GM15510 (cell line): Measurements from ENCODE around the gene SSNA1.

Experiments used
- POLR2A ChIP-seq: IDR thresholded peaks from 3 replicates; pipeline ENCODE4 v1.6.1; 2011; ENCODE audit warnings: borderline replicate concordance; ENCODE audit not compliant: insufficient read length; ENCODE audit errors: extremely low read depth

Gene SSNA1

DNA sequence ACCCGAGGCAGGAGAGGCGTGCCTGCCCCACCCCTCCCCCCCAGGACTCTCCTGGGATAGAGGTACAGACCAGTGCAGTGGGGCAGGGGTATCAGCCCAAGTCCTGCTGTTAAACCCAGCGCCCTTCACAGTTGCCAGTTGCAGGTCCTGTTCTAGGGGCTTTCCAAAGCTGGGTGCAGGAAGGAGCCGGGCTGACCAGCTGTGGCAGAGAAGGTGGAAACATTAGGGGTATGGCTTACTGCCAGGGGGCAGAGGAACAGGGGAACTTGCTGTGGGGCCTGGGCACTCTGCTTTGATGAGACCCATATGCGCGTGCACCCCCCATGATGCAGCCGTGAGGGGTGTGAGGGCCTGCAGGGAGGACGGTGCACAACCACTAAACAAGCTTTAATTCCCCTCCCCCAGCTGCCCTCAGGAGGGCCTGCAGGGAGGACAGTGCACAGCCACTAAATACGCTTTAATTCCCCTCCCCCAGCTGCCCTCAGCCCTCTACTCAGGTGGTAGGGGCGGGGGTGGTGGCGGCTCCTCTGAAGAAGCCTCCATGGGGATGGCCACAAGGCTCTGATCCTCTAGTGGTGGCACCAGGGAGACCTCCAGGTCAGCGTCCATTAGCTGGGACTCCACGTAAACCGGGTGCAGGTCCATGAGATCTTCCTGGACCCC, 17.9 kb upstream of the SSNA1 start:
- TF ChIP-seq POLR2A: no peak

DNA sequence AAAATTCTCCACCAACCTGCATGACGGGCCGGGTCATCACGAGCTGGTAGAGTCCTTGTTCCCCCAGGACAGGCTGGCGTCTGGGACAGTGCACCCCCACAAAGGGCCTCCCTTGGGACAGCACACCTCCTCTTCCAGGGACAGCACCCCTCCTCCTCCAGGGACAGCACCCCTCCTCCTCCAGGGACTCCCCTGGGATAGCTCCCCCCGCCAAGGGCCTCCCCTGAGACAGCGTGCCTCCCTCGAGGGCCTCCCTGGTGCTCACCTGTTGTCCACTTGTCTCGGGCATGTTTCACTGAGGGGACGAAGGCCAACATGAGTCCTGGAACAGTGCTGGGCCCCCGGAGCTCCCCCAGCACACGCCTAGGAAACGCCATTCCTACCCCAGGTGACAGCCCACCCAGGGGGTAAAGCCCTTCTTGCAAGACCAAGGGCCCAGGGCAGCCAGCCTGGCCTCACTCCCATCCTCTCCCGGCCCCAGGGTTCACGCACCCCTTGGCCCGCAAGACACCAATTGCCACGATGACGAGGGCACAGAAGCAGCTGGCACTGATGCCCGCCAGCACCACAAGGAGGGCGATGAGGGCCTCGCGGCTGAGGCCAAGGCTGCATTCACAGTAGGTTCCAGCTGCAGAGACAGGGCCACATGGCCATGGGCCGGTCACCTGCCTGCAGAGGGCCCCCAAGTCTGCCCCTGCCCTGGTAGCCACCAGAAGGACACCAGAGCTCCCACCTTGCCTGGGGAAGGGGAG, 17.2 kb upstream of the SSNA1 start:
- no peak for TF ChIP-seq POLR2A

DNA sequence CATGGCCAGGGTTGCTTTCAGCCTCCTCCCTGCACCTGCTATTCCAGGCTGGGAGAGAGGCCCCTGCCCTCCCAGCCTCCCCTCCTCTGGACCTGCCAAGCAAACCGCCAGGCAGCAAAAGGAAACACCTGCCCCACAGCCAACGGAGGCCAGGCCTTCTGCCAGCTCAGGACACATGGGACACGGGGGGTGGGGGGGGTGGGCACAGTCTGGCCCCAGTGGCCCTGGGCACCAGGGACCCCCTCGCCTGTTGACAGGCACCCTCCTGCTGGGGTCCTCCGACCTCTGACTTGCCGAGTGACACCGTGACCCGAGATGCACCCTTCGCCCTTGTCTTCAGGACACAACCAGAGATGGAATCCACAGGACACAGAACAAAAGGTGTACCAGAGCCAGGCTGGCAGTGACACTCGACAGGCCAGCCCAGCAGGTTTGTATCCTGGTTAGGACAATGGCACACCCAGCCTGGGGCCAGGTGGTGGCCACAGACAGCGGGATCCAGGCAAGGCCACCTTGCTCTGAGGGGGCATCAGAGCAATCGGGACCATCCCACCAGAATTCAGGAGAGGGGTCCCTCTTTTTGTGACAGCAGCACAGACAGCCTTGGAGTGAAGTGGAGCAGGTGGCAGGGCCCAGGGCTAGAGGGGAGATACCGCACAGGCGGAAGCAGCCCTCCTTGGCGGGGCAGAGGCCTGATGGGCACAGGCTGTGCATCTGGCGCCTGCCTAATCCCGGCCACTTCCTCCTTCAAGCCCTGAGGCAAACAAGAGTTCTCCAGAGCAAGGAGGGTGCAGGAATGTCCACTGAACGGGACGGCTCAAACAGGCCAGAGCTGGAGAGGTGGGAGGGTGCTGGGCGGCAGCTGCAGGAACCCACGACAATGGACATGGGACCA, 15.3 kb upstream of the SSNA1 start:
- no peak for TF ChIP-seq POLR2A

DNA sequence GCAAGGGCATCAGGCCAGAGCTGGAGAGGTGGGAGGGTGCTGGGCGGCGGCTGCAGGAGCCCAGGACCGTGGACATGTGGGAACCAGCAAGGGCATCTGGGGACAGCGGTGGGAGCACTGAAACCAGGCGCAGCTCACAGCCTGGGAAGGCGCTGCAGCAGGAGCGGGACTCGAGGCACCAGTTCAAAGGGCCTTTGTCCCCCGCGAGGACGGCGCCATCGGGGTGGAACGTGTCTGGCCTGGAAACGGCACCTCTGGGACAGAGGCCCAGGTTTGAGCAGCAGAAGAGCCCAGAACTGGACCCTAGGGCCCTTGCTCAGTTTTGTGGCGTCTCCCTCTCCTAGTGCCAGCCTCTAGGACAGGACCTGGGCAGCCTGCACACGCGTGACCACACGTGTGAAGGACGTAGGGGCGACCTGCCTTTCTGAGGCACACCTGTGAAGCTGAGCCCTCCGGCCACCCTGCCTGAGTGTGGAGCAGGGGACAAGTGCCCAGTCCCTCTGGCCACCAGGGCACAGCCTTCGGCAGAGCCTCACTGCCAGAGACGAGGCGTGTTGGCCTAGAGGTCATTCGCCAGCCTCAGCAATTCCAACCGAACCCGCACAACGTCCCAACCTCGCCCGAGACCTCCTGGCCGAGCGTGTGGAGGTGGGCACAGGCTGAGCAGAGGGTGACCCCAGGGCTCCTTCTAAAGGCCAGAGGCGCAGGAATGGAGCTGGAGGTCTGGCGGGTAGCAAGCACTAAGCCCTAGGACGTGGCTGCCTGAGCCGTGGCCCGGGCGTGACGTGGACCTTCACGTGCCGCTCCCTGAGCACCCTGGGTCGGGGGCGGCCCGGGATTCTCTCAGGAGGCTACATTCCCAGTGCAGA, 14.4 kb upstream of the SSNA1 start:
- no peak for TF ChIP-seq POLR2A

DNA sequence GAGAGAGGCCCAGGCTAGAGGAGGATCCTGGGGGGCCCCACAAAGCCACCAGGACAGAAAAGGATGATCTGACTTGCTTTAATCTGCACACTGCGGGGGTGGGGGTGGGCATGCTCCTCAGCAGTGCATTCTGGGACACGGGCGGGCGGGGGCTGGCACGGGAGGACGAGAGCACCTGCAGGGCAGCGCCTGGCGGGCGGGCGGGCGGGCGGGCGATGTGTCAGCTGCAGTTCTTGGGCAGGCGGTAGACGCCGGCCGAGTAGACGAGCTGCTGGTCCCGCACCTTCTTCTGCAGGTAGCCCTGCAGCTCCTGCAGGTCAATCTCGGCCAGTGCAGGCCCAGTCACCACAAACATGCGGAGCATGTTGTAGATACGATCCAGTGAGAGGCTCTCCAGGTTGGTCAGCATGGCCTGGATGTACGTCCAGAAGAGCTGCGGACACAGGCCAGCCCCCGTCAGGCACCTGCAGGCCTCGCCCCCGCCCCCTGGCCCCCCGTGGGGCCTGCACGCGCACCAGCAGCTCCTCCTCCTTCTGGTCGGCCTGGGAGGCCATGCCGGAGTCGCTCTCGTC, 13.7 kb upstream of the SSNA1 start:
- no peak for TF ChIP-seq POLR2A

DNA sequence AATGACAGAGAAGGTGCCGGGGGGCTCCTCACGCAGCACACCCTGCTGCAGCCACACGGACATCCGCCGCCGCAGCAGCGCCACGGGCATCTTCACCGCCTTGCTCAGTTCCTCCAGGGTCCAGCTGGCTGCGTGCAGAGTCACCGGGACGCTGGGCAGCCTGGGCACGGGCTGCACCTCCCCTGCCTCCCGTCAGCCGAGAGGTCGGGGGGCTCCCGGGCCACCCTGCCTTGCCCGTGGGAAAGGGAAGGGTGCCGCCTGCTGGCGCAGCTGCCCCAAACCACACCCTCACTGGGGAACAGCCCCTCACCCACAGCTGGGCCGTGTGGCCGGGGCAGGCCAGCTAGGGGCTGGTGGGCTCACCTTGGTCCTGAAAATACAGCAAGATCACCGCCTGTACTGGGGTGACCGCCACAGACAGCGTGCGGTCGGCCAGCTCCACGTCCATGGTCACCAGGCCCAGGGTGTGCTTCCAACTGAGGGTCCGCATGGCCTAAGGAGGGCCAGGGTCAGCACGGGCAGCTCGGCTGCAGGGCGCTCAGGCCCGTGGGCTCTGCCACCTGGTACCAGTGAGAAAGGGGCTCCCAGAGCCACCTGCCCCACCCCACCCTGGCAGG, 13.0 kb upstream of the SSNA1 start:
- no peak for TF ChIP-seq POLR2A

DNA sequence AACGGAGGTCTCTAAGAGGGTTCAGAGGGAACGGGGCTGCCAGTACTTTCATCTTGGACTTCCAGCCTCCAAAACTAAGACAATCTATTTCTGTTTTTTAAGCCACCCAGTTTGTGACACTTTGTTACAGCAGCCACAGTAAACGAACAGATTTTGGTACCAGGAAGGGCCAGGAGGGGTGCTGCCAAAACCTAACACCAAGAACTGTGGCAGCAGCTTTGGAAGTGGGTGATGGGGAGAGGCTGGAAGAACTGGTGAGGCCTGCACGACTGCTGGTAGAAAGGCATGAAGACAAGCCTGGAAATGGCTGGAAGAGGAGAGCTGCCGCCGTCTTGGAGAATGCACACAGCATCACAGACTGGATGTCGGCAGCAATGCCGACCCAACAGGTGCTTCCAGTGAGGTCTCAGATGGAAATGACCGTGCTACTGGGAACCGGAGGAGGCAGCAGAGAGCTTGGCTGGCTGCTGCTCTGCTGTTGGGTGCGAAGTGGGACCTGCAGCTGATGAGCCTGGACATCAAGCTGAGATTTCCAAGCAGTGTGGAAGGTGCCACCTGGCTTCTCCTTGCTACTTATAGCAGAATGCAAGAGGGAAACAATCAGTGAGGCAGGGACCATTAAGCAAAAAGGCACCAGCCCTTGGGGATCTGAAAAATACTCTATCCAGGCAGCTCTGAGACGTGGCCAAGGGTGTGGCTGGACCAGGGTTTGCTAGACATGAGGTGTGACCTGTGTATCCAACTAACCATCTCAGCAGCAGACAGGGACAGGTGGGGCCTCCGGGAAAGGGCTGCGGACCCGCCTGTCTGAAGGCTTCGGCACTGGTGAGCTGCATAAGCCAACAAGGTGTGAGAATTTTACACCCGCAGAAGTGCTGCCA, 11.9 kb upstream of the SSNA1 start:
- TF ChIP-seq POLR2A: no peak

DNA sequence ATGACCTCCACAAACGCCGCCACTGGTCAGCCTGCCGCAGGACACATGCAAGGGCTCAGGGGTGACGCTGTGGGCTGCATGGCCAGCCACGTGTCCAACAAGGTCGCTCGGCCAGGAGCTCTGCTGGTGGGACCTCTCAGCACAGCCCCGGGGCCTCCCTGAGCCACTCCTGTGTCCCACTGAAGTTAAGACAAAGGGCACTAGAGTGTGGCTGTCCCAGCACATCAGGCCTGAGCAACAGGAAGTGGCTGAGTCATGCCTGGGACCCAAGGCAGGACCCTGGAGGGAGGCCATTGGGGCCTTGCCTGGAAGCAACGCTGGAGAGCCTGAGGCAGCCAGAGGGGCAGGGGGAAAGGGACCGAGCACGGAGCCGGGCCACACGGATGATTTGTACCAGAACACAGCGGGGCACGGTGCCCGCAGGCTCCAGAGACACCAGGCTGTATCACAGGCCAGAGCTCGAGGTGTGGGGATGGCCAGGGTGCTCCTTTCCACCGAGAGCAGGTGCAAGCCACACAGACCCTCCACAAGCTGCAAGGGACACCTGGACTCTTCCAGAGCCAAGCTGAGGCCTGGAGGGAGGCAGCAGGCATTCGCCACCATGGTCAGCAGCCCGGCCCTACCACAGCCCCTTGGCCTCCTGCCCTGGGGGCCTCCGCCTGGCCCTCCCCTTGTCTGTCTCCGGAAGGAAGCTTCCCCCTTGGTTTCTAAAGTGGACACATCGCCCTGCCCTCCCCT, 10.1 kb upstream of the SSNA1 start:
- no peak for TF ChIP-seq POLR2A

DNA sequence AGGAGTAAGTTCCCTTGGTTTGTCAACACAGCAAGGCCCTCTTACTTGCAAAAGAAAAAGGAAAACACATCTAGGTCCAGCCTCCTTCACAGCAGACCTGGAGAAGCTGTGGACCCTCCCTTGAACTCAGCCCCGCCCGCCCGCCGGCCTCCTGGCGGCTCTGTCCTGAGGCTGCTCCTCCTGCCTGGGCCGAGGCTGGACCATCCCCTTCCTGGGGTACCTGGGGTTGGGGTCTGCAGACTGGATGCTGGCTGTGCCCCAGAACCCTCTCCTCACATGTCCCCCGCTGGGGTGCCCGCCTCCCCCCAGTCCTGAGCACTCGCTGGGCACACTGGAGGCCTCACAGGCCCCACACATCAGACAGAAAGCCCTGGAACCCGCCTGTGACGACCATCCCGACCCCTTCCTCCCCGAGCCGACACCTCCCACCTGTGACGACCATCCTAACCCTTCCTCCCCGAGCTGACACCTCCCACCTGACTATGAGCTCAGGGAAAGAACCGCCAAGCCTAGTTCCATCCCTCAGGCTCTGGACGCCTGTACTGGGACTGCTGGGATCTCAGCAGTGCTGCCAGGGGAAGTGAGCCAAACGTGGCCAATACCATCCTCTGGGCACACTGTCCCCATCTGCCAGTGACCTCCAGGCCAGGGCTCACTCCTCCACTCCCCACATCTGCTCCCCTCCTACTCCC, 9.4 kb upstream of the SSNA1 start:
- TF ChIP-seq POLR2A: no peak

DNA sequence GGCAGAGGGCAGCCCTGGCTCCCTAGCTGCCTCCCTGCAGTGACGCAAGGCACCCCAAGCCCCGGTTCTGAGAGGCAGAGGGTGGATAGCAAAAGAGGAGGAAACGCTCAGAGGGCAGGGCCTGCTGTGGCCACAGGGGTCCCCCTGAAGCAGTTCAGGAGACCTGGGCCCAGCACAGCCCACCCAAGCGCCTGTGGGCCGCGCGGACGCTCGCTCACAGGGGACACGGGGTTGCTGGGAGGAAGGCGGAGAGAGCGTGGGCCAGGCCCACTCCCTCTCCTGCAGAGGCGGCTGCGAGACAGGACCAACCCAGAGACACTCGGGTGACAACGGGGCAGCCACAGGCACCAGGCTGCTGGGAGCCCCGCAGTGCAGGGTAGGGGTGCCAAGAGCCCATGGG, 8.7 kb upstream of the SSNA1 start:
- TF ChIP-seq POLR2A: no peak

DNA sequence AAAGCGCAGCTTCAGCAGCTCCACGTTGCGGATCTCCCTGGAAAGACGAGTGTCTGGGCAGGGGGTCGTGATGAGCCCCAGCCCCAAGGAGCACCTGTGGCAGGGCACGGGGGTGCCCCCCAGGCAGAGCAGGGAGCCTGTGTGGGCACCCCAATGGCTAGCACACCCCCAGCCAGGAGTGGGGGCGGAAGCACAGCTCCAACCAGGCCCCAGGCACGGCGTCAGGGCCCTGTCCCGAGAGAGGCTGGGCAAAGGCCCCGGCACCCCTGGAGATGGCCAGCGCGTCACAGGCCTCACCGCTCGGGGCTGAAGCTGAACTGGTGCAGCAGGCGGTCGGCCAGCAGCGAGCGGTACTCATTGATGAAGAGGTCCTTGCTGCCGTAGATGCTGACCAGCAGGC, 8.0 kb upstream of the SSNA1 start:
- TF ChIP-seq POLR2A: no peak

DNA sequence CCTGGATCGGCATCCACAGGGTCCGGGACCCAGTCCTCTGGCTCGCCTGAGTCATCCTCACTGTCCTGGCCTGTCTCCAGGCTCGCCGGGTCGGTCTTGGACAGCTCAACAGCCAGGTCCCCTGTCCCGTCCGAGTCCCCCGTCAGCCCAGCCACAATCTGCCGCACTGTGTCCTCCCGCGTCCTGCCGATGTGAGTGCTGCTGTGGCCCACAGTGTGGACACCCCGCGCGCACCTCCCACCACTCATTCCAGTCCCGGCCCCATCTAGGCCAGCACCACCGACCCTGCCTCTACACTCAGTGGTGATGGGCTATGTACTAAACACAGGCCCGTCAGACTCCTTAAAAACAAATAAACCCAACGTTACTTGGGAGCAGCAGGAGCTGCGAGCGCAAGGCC, 6.8 kb upstream of the SSNA1 start:
- no peak for TF ChIP-seq POLR2A
